K562 (cell line): Measurements from ENCODE around the gene CAPZB. TPM values are rescaled to one million over a fixed set of nuclear protein-coding genes. Genes with fewer than 3 reads are reported as not detected.

Experiments used
- ATAC-seq: fragments of 200-7000 bp; cut with Tn5 transposase; 3 replicates; pipeline ENCODE4 v1.9.1; 2020; ENCODE audit warnings: moderate library complexity
- BruUV-seq: library from RNA; stranded (reverse); fragments of 400-500 nt; replicated peaks from 2 replicates; lab custom pipeline; 2021; lab: Mats Ljungman, UMichigan
- CTCF ChIA-PET: fragments of 300-600 bp; formaldehyde crosslinking; extraction: SDS; loops from one replicate; lab custom pipeline; 2021; ENCODE audit warnings: low intra/inter-chr PET ratio; lab: Yijun Ruan, JAX
- POLR2A ChIA-PET: fragments of 300-600, 350-650 bp; sonication (Branson Sonifier 250); formaldehyde crosslinking; extraction: SDS; loops from one replicate; lab custom pipeline; 2021; ENCODE audit warnings: antibody characterized with exemption, inconsistent platforms; lab: Yijun Ruan, JAX
- DNase-seq, 4 experiments: peaks; one replicate each; pipeline versions ENCODE4 v3.0.0 to v3.0.0-alpha.2; 2011 to 2018; ENCODE audit warnings: low spot score in 3 of 4, mixed read lengths in 3 of 4; ENCODE audit errors: extremely low read depth in 1 of 4
- FAIRE-seq: peaks from 2 replicates; lab custom pipeline; 2011; peaks lifted over from hg19 to GRCh38; lab: Jason Lieb, UNC
- H2AFZ ChIP-seq: 2 replicates; pipeline ENCODE4 v1.6.0; 2011; ENCODE audit warnings: low read depth, low read length, control low read depth, inconsistent platforms
- H3K27ac ChIP-seq: fragments of 200-600 bp; 3 replicates; pipeline ENCODE4 v1.8.0; 2011; ENCODE audit warnings: low read depth, mild to moderate bottlenecking, control low read depth, inconsistent platforms, low read length, moderate library complexity, mixed read lengths; ENCODE audit errors: extremely low read depth
- H3K27me3 ChIP-seq, 2 experiments: fragments of 300-600 bp in 1 of 2; 2 replicates in 1 of 2; 3 replicates in 1 of 2; pipeline versions ENCODE4 v1.6.0 to v1.8.0; 2011; ENCODE audit warnings: inconsistent platforms in 2 of 2, low read length in 2 of 2, mild to moderate bottlenecking in 1 of 2, mixed read lengths in 1 of 2, moderate library complexity in 1 of 2; ENCODE audit not compliant: control insufficient read depth in 2 of 2, insufficient read depth in 2 of 2
- H3K36me3 ChIP-seq: fragments of 300-600 bp; 3 replicates; pipeline ENCODE4 v1.8.0; 2011; ENCODE audit warnings: mild to moderate bottlenecking, low read length, inconsistent platforms; ENCODE audit not compliant: control insufficient read depth, insufficient read depth
- H3K4me1 ChIP-seq, 2 experiments: fragments of 200-600 bp in 1 of 2; replicated peaks in 1 of 2; 2 replicates in 1 of 2; 3 replicates in 1 of 2; pipeline versions ENCODE4 v1.5.1 to v1.8.0; 2011; ENCODE audit warnings: inconsistent platforms in 2 of 2, low read length in 2 of 2, mild to moderate bottlenecking in 1 of 2, mixed read lengths in 1 of 2, moderate library complexity in 1 of 2; ENCODE audit not compliant: control insufficient read depth in 2 of 2, insufficient read depth in 2 of 2
- H3K4me2 ChIP-seq: 2 replicates; pipeline ENCODE4 v1.6.1; 2011; ENCODE audit warnings: low read length, control low read depth, inconsistent platforms, mixed read lengths; ENCODE audit not compliant: insufficient read depth
- H3K4me3 ChIP-seq: fragments of 200-600 bp; sonication (generic), shearing (Covaris generic); 2 replicates; pipeline ENCODE4 v1.5.1; 2016; ENCODE audit warnings: control low read depth, inconsistent platforms
- H3K79me2 ChIP-seq: fragments of 200-600 bp; 3 replicates; pipeline ENCODE4 v1.8.0; 2011; ENCODE audit warnings: low read length, inconsistent platforms; ENCODE audit not compliant: control insufficient read depth, insufficient read depth
- H3K9ac ChIP-seq, 2 experiments: 2 replicates each; pipeline versions ENCODE4 v1.6.0 to v1.6.1; 2011; ENCODE audit warnings: low read depth in 2 of 2, low read length in 2 of 2, control low read depth in 1 of 2, inconsistent platforms in 1 of 2, mild to moderate bottlenecking in 1 of 2, mixed read lengths in 1 of 2; ENCODE audit not compliant: insufficient read depth in 1 of 2
- H3K9me1 ChIP-seq: one replicate; pipeline ENCODE4 v1.6.0; 2011; ENCODE audit warnings: inconsistent platforms, mild to moderate bottlenecking, low read length, moderate library complexity; ENCODE audit not compliant: control insufficient read depth, insufficient read depth
- H3K9me3 ChIP-seq: replicated peaks from 2 replicates; pipeline ENCODE4 v1.5.1; 2011; ENCODE audit warnings: low read depth, low read length, inconsistent platforms; ENCODE audit not compliant: control insufficient read depth, insufficient read depth
- H4K20me1 ChIP-seq: replicated peaks from 2 replicates; pipeline ENCODE4 v1.6.1; 2011; ENCODE audit warnings: low read length, inconsistent platforms, mixed read lengths; ENCODE audit not compliant: control insufficient read depth, insufficient read depth
- ELF2 ChIP-seq: fragments of 250-450 bp; sonication (Bioruptor Pico); IDR thresholded peaks from 2 replicates; pipeline ENCODE4 v1.5.0; 2021; ENCODE audit warnings: mild to moderate bottlenecking
- NR2F6 ChIP-seq: fragments of 450-650 bp; formaldehyde crosslinking; IDR thresholded peaks from 2 replicates; pipeline ENCODE4 v1.4.0; 2020; ENCODE audit warnings: mild to moderate bottlenecking
- PML ChIP-seq: IDR thresholded peaks from 2 replicates; pipeline ENCODE4 v1.6.1; 2012; ENCODE audit warnings: low read length, inconsistent platforms
- PRMT5 ChIP-seq: sonication (generic); formaldehyde crosslinking; IDR thresholded peaks from 2 replicates; pipeline ENCODE4 v1.5.0; 2020; ENCODE audit warnings: missing genetic modification reagents
- RUNX1 ChIP-seq: sonication (generic); IDR thresholded peaks from 2 replicates; pipeline ENCODE4 v1.6.1; 2016; ENCODE audit warnings: antibody characterized with exemption, low read depth
- SETDB1 ChIP-seq: IDR thresholded peaks from one replicate; pipeline ENCODE4 v1.6.1; 2012; ENCODE audit warnings: low read length, control low read depth, inconsistent platforms
- SIN3A ChIP-seq, 2 experiments: fragments of 150-350 bp in 1 of 2; IDR thresholded peaks; 2 replicates each; pipeline ENCODE4 v1.6.1; 2011 to 2016; ENCODE audit warnings: borderline replicate concordance in 2 of 2, low read depth in 2 of 2, low read length in 2 of 2, mild to moderate bottlenecking in 2 of 2, moderate library complexity in 2 of 2; ENCODE audit not compliant: control insufficient read depth in 1 of 2
- SIRT6 ChIP-seq: IDR thresholded peaks from one replicate; pipeline ENCODE4 v1.6.1; 2012; ENCODE audit warnings: low read depth, mild to moderate bottlenecking, control low read depth, inconsistent platforms, low read length, moderate library complexity
- SLC30A9 ChIP-seq: fragments of 250-450 bp; sonication (Bioruptor Pico); IDR thresholded peaks from 2 replicates; pipeline ENCODE4 v1.8.0; 2022; ENCODE audit warnings: mild to moderate bottlenecking, moderate library complexity
- SMAD3 ChIP-seq: fragments of 450-650 bp; formaldehyde crosslinking; conservative IDR thresholded peaks from 2 replicates; pipeline ENCODE4 v1.4.0; 2020; ENCODE audit warnings: mild to moderate bottlenecking
- TCF15 ChIP-seq: fragments of 250-450 bp; sonication (Bioruptor Pico); IDR thresholded peaks from 2 replicates; pipeline ENCODE4 v1.8.0; 2022; ENCODE audit warnings: moderate library complexity, mild to moderate bottlenecking, inconsistent platforms
- WGBS: fragments of 100-300 bp; shearing (Covaris generic); methylation state at CpG from one replicate; pipeline ENCODE4 v1.1.6; 2016; ENCODE audit warnings: low coverage, mixed read lengths; ENCODE audit not compliant: insufficient coverage; ENCODE audit errors: missing lambda C conversion rate; 5-methylcytosine and 5-hydroxymethylcytosine counted together
- in situ Hi-C: fragments of 300-500 bp; cut with MboI; formaldehyde crosslinking; loops from 4 replicates; pipeline ENCODE4 v1.15.0; 2018; ENCODE audit warnings: inconsistent platforms, mixed read lengths
- intact Hi-C: fragments of 100-400 bp; cut with micrococcal nuclease; formaldehyde crosslinking; loops from 2 replicates; pipeline ENCODE4 v1.14.2; 2022
- polyA plus RNA-seq, 8 experiments: library from polyadenylated mRNA; depleted of rRNA in 4 of 8; stranded (reverse) in 5 of 8; unstranded in 3 of 8; fragments of >200 nt; fragmentation: Nextera tagmentation in 2 of 8; fragmentation: Illumina TruSeq in 1 of 8; extraction: Ambion mirVana in 2 of 8; extraction: Trizol in 1 of 8; gene quantifications; 2 replicates each; pipeline versions ENCODE4 v1.2.1 to v1.2.3, GENCODE V29; 2011 to 2014; ENCODE audit warnings: inconsistent platforms in 1 of 8, missing spikeins in 1 of 8
- total RNA-seq, 7 experiments: library from RNA; depleted of rRNA in 6 of 7; stranded (reverse); fragments of >200 nt in 6 of 7; fragmentation: Illumina TruSeq in 2 of 7; extraction: Trizol in 2 of 7; gene quantifications; 2 replicates each; pipeline versions ENCODE4 v1.2.1 to v1.2.3, GENCODE V29; 2011 to 2021; ENCODE audit warnings: low replicate concordance in 1 of 7
- TF ChIP-seq, protein P1 (sequence below): fragments of 250-450 bp; sonication (Bioruptor Pico); IDR thresholded peaks from 2 replicates; pipeline ENCODE4 v1.4.0; 2020; ENCODE audit warnings: mild to moderate bottlenecking, moderate library complexity
- TF ChIP-seq, protein P2 (sequence below), 3 experiments: fragments of 200-800 bp in 1 of 3; fragments of 250-450 bp in 1 of 3; fragments of 450-650 bp in 1 of 3; sonication (Bioruptor Pico) in 1 of 3; sonication (Bioruptor generic) in 1 of 3; formaldehyde crosslinking in 1 of 3; IDR thresholded peaks; 2 replicates each; pipeline versions ENCODE4 v1.6.1 to v1.8.0; 2016 to 2022; ENCODE audit warnings: mild to moderate bottlenecking in 2 of 3, missing genetic modification characterization in 2 of 3, missing compliant biosample characterization in 1 of 3, moderate library complexity in 1 of 3

The CAPZB gene
- total and polyA plus RNA-seq, 9 of the 15 experiments (the other 6 are each of a cell fraction or from before 2014, with no cell fraction given) = 57.6 to 297 (median 125) TPM

DNA sequence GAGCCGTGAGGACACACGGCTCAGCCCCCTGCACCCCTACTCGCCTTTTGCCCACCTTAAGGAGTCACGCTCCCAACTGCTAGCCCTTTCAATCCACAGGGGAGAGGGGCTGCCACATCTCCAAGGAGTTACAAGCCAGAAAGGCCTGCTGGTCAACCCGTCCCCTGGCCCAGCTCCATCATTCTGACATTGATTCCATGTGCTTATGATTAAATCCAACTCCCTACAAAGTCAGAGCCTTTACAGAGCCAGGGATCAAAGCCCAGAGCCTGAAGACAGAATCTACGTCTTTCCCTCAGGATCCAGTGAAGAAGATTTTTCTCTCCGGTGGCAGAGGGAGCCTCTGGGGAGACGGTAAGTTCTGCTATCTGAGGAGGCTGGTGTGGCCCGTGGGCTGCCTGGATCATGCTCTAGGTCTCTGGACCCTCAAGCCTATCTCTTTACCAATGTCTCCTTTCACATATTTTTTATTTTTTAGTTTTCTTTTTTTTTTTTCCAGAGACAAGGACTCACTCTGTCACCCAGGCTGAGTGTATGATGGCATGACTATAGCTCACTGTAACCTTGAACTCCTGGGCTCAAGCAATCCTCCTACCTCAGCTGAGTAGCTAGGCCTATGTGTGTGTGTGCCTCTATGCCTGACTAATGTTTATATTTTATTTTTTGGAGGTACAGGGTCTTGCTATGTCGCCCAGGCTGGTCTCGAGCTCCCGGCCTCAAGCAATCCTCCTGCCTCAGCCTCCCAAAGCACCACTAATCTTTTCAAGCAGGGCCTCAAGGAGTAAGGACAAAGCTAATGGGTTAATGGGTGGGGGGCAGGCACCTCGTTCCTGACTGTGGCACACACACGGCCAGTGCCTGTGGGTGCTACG is 111.9 kb downstream of the CAPZB start:
- intact Hi-C loops (no loop called here), in situ Hi-C loops (no loop called here)
- Histone ChIP-seq H3K9me3 (no peaks in the 10 kb centered on the region), H3K4me3 (no peak overlapping the region), H3K9me1 (no peaks in the 10 kb centered on the region), H3K9ac (no peak overlapping the region), H2AFZ (no peak overlapping the region), H3K4me2 (no peak overlapping the region), H3K27ac (no peak overlapping the region), H3K79me2 (no peaks in the 10 kb centered on the region), H4K20me1 (peaks cover 12% of the 10 kb centered on the region), H3K27me3 (no peaks in the 10 kb centered on the region), H3K4me1 (peaks cover 0 to 6% of the 10 kb centered on the region in 2 experiments; a peak in 2 of 5 replicates), H3K36me3 (peaks cover 45% of the 10 kb centered on the region)
- no peak for FAIRE-seq
- no TSS peak for BruUV-seq
- ChIA-PET POLR2A (interaction anchor here (0.7 kb wide), 1 partner anchor 17 kb away, joined by 3 read pairs; no protein-coding TSS in a partner anchor), CTCF (interaction anchor here (1.4 kb wide), 1 partner anchor 278 kb away, joined by 7 read pairs; no protein-coding TSS in a partner anchor)
- WGBS = 85% methylated on average over 15 of the region's 15 CpGs
- no peak for ATAC-seq
- DNase-seq = no peak
- TF ChIP-seq NR2F6 (CRISPR knock-in tag) (no peak), SETDB1 (no peak), TCF15 (CRISPR knock-in tag) (no peak), ELF2 (no peak), SIN3A (IDR thresholded peaks at IDR 0.05; ENCODE audit: borderline replicate concordance in 2 of 2, control insufficient read depth in 1 of 2, low read depth in 2 of 2, low read length in 2 of 2) (no peak), PRMT5 (no peak), SLC30A9 (CRISPR knock-in tag) (no peak), RUNX1 (no peak), PML (no peak), SIRT6 (no peak), SMAD3 (CRISPR knock-in tag) (no peak)
- TF ChIP-seq, protein P1, sequence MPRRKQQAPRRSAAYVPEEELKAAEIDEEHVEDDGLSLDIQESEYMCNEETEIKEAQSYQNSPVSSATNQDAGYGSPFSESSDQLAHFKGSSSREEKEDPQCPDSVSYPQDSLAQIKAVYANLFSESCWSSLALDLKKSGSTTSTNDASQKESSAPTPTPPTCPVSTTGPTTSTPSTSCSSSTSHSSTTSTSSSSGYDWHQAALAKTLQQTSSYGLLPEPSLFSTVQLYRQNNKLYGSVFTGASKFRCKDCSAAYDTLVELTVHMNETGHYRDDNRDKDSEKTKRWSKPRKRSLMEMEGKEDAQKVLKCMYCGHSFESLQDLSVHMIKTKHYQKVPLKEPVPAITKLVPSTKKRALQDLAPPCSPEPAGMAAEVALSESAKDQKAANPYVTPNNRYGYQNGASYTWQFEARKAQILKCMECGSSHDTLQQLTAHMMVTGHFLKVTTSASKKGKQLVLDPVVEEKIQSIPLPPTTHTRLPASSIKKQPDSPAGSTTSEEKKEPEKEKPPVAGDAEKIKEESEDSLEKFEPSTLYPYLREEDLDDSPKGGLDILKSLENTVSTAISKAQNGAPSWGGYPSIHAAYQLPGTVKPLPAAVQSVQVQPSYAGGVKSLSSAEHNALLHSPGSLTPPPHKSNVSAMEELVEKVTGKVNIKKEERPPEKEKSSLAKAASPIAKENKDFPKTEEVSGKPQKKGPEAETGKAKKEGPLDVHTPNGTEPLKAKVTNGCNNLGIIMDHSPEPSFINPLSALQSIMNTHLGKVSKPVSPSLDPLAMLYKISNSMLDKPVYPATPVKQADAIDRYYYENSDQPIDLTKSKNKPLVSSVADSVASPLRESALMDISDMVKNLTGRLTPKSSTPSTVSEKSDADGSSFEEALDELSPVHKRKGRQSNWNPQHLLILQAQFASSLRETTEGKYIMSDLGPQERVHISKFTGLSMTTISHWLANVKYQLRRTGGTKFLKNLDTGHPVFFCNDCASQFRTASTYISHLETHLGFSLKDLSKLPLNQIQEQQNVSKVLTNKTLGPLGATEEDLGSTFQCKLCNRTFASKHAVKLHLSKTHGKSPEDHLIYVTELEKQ (CRISPR knock-in tag) = no peak
- TF ChIP-seq, protein P2, sequence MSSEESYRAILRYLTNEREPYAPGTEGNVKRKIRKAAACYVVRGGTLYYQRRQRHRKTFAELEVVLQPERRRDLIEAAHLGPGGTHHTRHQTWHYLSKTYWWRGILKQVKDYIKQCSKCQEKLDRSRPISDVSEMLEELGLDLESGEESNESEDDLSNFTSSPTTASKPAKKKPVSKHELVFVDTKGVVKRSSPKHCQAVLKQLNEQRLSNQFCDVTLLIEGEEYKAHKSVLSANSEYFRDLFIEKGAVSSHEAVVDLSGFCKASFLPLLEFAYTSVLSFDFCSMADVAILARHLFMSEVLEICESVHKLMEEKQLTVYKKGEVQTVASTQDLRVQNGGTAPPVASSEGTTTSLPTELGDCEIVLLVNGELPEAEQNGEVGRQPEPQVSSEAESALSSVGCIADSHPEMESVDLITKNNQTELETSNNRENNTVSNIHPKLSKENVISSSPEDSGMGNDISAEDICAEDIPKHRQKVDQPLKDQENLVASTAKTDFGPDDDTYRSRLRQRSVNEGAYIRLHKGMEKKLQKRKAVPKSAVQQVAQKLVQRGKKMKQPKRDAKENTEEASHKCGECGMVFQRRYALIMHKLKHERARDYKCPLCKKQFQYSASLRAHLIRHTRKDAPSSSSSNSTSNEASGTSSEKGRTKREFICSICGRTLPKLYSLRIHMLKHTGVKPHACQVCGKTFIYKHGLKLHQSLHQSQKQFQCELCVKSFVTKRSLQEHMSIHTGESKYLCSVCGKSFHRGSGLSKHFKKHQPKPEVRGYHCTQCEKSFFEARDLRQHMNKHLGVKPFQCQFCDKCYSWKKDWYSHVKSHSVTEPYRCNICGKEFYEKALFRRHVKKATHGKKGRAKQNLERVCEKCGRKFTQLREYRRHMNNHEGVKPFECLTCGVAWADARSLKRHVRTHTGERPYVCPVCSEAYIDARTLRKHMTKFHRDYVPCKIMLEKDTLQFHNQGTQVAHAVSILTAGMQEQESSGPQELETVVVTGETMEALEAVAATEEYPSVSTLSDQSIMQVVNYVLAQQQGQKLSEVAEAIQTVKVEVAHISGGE (CRISPR knock-in tag; IDR thresholded peaks at IDR 0.05) = no peak
